ENCODE results near the gene C2orf74. TPM values are rescaled to one million over a fixed set of nuclear protein-coding genes. Genes with fewer than 3 reads are reported as not detected.

Gene C2orf74
- 10 to 100 TPM in 3 of 4 donors, 1 to 10 TPM in 1; 7.1 to 16.6 (median 13.4) TPM for total RNA-seq
- polyA plus RNA-seq = 10 to 100 TPM; 11.0 to 13.8 (median 13.4) TPM
- long read RNA-seq, donor 1, transcript C2orf74-202 (4 exons, 879 nt) = major isoform, 5 of 7 reads
- long read RNA-seq, donor 1, partial matches to known transcripts = 0 of 7 reads
- long read RNA-seq, donor 1, other reads (novel, unspliced or antisense) = 2 of 7 reads
- long read RNA-seq, donor 2, partial matches to known transcripts = 0 of 1 reads
- long read RNA-seq, donor 2, other reads (novel, unspliced or antisense) = 1 of 1 reads

DNA sequence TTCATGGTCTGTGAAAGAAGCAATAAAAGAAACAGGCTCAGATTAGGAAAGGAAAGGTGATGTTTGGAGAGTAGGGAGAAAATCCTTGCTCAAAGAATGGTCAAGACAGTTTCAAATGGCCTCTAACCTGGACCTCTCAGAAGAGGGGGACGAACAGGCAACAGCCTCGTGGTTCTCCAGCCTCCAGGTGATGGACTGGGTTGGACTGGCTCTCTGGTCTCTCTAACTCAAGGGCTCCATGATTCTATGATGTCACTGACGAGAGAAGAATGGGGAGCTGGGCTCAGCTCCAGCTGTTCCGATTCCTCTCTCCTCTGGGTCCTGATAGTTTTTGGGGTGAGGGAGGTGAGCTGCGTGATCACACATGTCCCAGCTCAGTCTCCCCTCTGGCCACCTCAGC, at the start of gene C2orf74:
TSS of gene C2orf74 (plus strand) at position 301 of the 400 bp plus-strand sequence. CDS start 327 bp downstream, outside the sequence.
- WGBS, 3 donors = 89 to 93% (median 92%) methylated on average over 5 of the region's 5 CpGs
- Histone ChIP-seq H3K27ac (no peak within 1 kb of the TSS), H3K9me3 (no peaks in the 10 kb centered on the region), H3K4me3 (no peak within 1 kb of the TSS), H3K4me1 (no peaks in the 10 kb centered on the region), H3K36me3 (ENCODE audit: insufficient read depth in 1 of 2, low read depth in 1 of 2) (peaks cover 0 to 63% of the 10 kb centered on the region in 2 donors), H3K27me3 (ENCODE audit: insufficient read depth in 3 of 3, low read length in 2 of 3) (no peaks in the 10 kb centered on the region)
- DNase-seq (no peak), ATAC-seq (no peak)
- intact Hi-C loops (cut with DNase I) = no loop called here
- TF ChIP-seq, protein P1, sequence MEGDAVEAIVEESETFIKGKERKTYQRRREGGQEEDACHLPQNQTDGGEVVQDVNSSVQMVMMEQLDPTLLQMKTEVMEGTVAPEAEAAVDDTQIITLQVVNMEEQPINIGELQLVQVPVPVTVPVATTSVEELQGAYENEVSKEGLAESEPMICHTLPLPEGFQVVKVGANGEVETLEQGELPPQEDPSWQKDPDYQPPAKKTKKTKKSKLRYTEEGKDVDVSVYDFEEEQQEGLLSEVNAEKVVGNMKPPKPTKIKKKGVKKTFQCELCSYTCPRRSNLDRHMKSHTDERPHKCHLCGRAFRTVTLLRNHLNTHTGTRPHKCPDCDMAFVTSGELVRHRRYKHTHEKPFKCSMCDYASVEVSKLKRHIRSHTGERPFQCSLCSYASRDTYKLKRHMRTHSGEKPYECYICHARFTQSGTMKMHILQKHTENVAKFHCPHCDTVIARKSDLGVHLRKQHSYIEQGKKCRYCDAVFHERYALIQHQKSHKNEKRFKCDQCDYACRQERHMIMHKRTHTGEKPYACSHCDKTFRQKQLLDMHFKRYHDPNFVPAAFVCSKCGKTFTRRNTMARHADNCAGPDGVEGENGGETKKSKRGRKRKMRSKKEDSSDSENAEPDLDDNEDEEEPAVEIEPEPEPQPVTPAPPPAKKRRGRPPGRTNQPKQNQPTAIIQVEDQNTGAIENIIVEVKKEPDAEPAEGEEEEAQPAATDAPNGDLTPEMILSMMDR (IDR thresholded peaks at IDR 0.05) = no peak

- TF ChIP-seq, protein P1 (IDR thresholded peaks at IDR 0.05) = no peak
- DNase-seq (no peak), ATAC-seq (no peak)
- H3K27me3 ChIP-seq (ENCODE audit: insufficient read depth in 3 of 3, low read length in 2 of 3) = no peaks in the 10 kb centered on the region
- 63 to 73% (median 69%) methylated on average over 6 of the region's 6 CpGs for WGBS, 3 donors
- intact Hi-C loops (cut with DNase I) = no loop called here
- no peak overlapping the region for H3K4me3 ChIP-seq
- peaks cover 7 to 72% of the 10 kb centered on the region in 2 donors for H3K36me3 ChIP-seq (ENCODE audit: insufficient read depth in 1 of 2, low read depth in 1 of 2)
- no peak overlapping the region for H3K27ac ChIP-seq
- no peaks in the 10 kb centered on the region for H3K4me1 ChIP-seq
- no peaks in the 10 kb centered on the region for H3K9me3 ChIP-seq
These were observed 47.8 kb upstream of the C2orf74 start for GRCh38 chr2:61114147-61114546.

GRCh38 chr2:61116302-61116701, 45.7 kb upstream of the C2orf74 start:
- DNase-seq (no peak), ATAC-seq (no peak)
- intact Hi-C loops (cut with DNase I) = no loop called here
- H3K27ac ChIP-seq = no peak overlapping the region
- H3K4me1 ChIP-seq = no peaks in the 10 kb centered on the region
- H3K9me3 ChIP-seq = no peaks in the 10 kb centered on the region
- 94 to 100% (median 98%) methylated on average over 2 of the region's 2 CpGs for WGBS, 3 donors
- no peak overlapping the region for H3K4me3 ChIP-seq
- peaks cover 7 to 80% of the 10 kb centered on the region in 2 donors for H3K36me3 ChIP-seq (ENCODE audit: insufficient read depth in 1 of 2, low read depth in 1 of 2)
- TF ChIP-seq, protein P1 (IDR thresholded peaks at IDR 0.05) = no peak
- H3K27me3 ChIP-seq (ENCODE audit: insufficient read depth in 3 of 3, low read length in 2 of 3) = no peaks in the 10 kb centered on the region

DNA sequence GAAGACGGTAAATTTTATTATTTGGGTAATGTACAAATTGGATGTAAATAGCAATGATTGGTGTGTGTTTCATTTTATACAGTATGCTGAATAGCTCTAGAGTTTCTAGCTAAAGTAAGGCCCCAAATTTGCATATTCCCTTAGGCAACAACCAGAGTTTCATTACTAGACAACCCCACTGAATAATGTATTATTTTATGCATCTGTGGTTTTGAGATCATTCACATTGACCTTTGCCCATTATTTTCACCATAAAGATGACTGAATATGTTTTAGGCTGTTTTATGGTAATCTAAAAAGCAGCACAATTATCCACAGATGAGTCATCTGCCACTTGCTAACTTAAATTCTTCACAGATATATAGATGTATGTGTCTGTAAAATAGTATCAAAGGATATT, 44.5 kb upstream of the C2orf74 start:
- TF ChIP-seq, protein P1 (IDR thresholded peaks at IDR 0.05) = no peak

More for the DNA sequence above, 44.5 kb upstream of the C2orf74 start:
- ATAC-seq = no peak
- H3K27me3 ChIP-seq (ENCODE audit: insufficient read depth in 3 of 3, low read length in 2 of 3) = no peaks in the 10 kb centered on the region
- 89 to 100% (median 96%) methylated on average over 1 of the region's 1 CpG for WGBS, 3 donors
- no peaks in the 10 kb centered on the region for H3K9me3 ChIP-seq
- no peaks in the 10 kb centered on the region for H3K4me1 ChIP-seq
- no peak for DNase-seq
- peaks cover 4 to 70% of the 10 kb centered on the region in 2 donors for H3K36me3 ChIP-seq (ENCODE audit: insufficient read depth in 1 of 2, low read depth in 1 of 2)
- H3K4me3 ChIP-seq = no peak overlapping the region
- intact Hi-C loops (cut with DNase I) = no loop called here
- H3K27ac ChIP-seq = no peak overlapping the region

All from psoas muscle (tissue), 8 donors.